A673 (cell line): ENCODE data around the gene SERTAD1.

Experiments used
- EZH2 ChIP-seq: fragments of 200-600 bp; sonication (generic); IDR thresholded peaks from 2 replicates; pipeline ENCODE4 v1.6.1; 2017; ENCODE audit warnings: borderline replicate concordance, low read depth, mild to moderate bottlenecking, mixed read lengths, antibody characterized with exemption, low read length; ENCODE audit not compliant: poor library complexity, severe bottlenecking
- TF ChIP-seq, protein P1 (sequence below): fragments of 300-800, 200-600 bp; sonication (generic); conservative IDR thresholded peaks from 2 replicates; pipeline ENCODE4 v1.5.1; 2017; ENCODE audit warnings: low read depth, mild to moderate bottlenecking, antibody characterized with exemption, low read length, moderate library complexity, mixed read lengths

DNA sequence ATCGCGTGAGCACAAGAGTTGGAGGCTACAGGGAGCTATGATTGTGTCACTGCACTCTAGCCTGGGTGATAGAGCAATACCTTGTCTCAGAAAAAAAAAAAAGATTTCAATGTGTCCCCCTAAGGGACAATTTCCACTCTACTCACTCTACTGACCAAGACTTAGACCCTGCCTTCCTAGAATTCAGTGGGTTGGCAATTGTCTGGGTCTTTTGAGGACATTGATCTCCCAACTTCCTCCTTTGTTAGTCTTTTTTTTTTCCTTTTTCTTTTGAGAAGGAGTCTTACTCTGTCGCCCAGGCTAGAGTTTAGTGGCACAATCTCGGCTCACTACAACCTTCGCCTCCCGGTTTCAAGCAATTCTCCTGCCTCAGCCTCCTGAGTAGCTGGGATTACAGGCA is 43.2 kb upstream of the SERTAD1 start:
- no peak for TF ChIP-seq EZH2
- TF ChIP-seq, protein P1, sequence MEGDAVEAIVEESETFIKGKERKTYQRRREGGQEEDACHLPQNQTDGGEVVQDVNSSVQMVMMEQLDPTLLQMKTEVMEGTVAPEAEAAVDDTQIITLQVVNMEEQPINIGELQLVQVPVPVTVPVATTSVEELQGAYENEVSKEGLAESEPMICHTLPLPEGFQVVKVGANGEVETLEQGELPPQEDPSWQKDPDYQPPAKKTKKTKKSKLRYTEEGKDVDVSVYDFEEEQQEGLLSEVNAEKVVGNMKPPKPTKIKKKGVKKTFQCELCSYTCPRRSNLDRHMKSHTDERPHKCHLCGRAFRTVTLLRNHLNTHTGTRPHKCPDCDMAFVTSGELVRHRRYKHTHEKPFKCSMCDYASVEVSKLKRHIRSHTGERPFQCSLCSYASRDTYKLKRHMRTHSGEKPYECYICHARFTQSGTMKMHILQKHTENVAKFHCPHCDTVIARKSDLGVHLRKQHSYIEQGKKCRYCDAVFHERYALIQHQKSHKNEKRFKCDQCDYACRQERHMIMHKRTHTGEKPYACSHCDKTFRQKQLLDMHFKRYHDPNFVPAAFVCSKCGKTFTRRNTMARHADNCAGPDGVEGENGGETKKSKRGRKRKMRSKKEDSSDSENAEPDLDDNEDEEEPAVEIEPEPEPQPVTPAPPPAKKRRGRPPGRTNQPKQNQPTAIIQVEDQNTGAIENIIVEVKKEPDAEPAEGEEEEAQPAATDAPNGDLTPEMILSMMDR = no peak
